Neural progenitor cell (in vitro differentiated cells): ENCODE measurements around the gene BLZF1. TPM values are rescaled to one million over a fixed set of nuclear protein-coding genes. Genes with fewer than 3 reads are reported as not detected.

ENCODE experiments used
- DNase-seq: peaks from one replicate; pipeline ENCODE4 v3.0.0-alpha.2; 2016; ENCODE audit warnings: low spot score
- H2AFZ ChIP-seq: fragments of 200-600 bp; sonication (generic); replicated peaks from 2 replicates; pipeline ENCODE4 v1.6.1; 2016; ENCODE audit warnings: antibody characterized with exemption
- H3F3A ChIP-seq: fragments of 200-600 bp; sonication (generic); 2 replicates; pipeline ENCODE4 v1.6.1; 2016; ENCODE audit warnings: antibody characterized with exemption, low read depth
- H3K27ac ChIP-seq: fragments of 200-600 bp; sonication (generic); 2 replicates; pipeline ENCODE4 v1.5.1; 2016; ENCODE audit warnings: mild to moderate bottlenecking
- H3K27me3 ChIP-seq: fragments of 200-600 bp; sonication (generic); 2 replicates; pipeline ENCODE4 v1.6.1; 2016; ENCODE audit warnings: mild to moderate bottlenecking, moderate library complexity
- H3K36me3 ChIP-seq: fragments of 200-600 bp; sonication (generic); 2 replicates; pipeline ENCODE4 v1.5.1; 2016
- H3K4me1 ChIP-seq: fragments of 200-600 bp; sonication (generic); 2 replicates; pipeline ENCODE4 v1.6.1; 2016; ENCODE audit warnings: mixed run types
- H3K4me2 ChIP-seq: fragments of 200-600 bp; sonication (generic); 2 replicates; pipeline ENCODE4 v1.6.1; 2016
- H3K4me3 ChIP-seq: fragments of 200-600 bp; sonication (generic); 2 replicates; pipeline ENCODE4 v1.5.1; 2016
- H3K79me2 ChIP-seq: fragments of 200-600 bp; sonication (generic); 2 replicates; pipeline ENCODE4 v1.6.1; 2016; ENCODE audit warnings: low read depth
- H3K9ac ChIP-seq: fragments of 200-600 bp; sonication (generic); 2 replicates; pipeline ENCODE4 v1.6.1; 2016
- H3K9me3 ChIP-seq: fragments of 200-600 bp; sonication (generic); 2 replicates; pipeline ENCODE4 v1.5.1; 2016; ENCODE audit warnings: low read depth
- H4K20me1 ChIP-seq: fragments of 200-600 bp; sonication (generic); 2 replicates; pipeline ENCODE4 v1.6.1; 2016; ENCODE audit warnings: low read depth
- H3K27ac Mint-ChIP-seq: 3 replicates; pipeline ENCODE4 v1.8.0; 2021; ENCODE audit warnings: mixed read lengths
- H3K27me3 Mint-ChIP-seq: 2 replicates; pipeline ENCODE4 v1.8.0; 2022; ENCODE audit warnings: low read depth, mild to moderate bottlenecking, inconsistent platforms, moderate library complexity, mixed read lengths; ENCODE audit not compliant: insufficient read depth
- H3K36me3 Mint-ChIP-seq: 3 replicates; pipeline ENCODE4 v1.8.0; 2021; ENCODE audit warnings: mixed read lengths
- H3K4me1 Mint-ChIP-seq: 3 replicates; pipeline ENCODE4 v1.8.0; 2021; ENCODE audit warnings: mixed read lengths
- H3K4me3 Mint-ChIP-seq: 3 replicates; pipeline ENCODE4 v1.8.0; 2021; ENCODE audit warnings: mild to moderate bottlenecking, moderate library complexity, mixed read lengths
- H3K9me3 Mint-ChIP-seq: 3 replicates; pipeline ENCODE4 v1.8.0; 2020; ENCODE audit warnings: mixed read lengths
- EZH2 ChIP-seq: fragments of 200-600 bp; sonication (generic); IDR thresholded peaks from 2 replicates; pipeline ENCODE4 v1.6.1; 2017; ENCODE audit warnings: antibody characterized with exemption, mild to moderate bottlenecking, moderate library complexity
- EZH2phosphoT487 ChIP-seq: fragments of 200-600 bp; sonication (generic); IDR thresholded peaks from 2 replicates; pipeline ENCODE4 v1.6.1; 2017; ENCODE audit warnings: antibody characterized with exemption
- total RNA-seq: library from RNA; depleted of rRNA; stranded (reverse); fragments of >200 nt; gene quantifications from 2 replicates; pipeline ENCODE4 v1.2.3, GENCODE V29; 2015; ENCODE audit warnings: low replicate concordance
- TF ChIP-seq, protein P1 (sequence below): fragments of 200-600 bp; sonication (generic); IDR thresholded peaks from 2 replicates; pipeline ENCODE4 v1.5.1; 2017; ENCODE audit warnings: antibody characterized with exemption, mild to moderate bottlenecking

The BLZF1 gene
- total RNA-seq, 1 donor from 2014 or later: 25.2 TPM

DNA sequence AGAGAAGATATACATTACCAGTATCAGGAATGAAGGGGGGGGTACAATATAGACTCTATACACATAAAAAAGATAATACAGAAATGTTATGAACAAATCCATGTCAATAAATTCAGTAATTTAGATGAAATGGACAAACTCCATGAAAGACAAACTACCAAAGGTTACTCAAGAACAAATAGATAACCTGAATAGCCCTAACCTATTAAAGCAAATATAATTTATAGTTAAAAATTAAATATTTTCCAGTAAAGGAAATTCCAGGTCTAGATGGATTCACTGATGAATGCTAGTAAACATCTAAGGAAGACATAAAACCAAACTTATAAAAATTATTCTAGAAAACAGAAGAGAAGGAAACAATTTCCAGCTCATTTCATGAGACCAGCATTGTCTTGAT is 13.2 kb downstream of the BLZF1 start:
- Histone ChIP-seq H3K4me2 (no peak overlapping the region), H3F3A (no peaks in the 10 kb centered on the region), H3K27ac (no peak overlapping the region), H3K79me2 (no peaks in the 10 kb centered on the region), H3K9me3 (no peaks in the 10 kb centered on the region), H3K27me3 (no peaks in the 10 kb centered on the region), H3K4me3 (no peak overlapping the region), H4K20me1 (no peaks in the 10 kb centered on the region), H2AFZ (no peak overlapping the region), H3K4me1 (no peaks in the 10 kb centered on the region), H3K36me3 (no peaks in the 10 kb centered on the region), H3K9ac (no peak overlapping the region)
- Mint-ChIP-seq H3K27ac (no peak overlapping the region), H3K36me3 (peaks cover 10% of the 10 kb centered on the region), H3K4me1 (no peaks in the 10 kb centered on the region), H3K9me3 (no peaks in the 10 kb centered on the region), H3K4me3 (no peak overlapping the region), H3K27me3 (no peaks in the 10 kb centered on the region)
- TF ChIP-seq EZH2: no peak
- TF ChIP-seq, protein P1, sequence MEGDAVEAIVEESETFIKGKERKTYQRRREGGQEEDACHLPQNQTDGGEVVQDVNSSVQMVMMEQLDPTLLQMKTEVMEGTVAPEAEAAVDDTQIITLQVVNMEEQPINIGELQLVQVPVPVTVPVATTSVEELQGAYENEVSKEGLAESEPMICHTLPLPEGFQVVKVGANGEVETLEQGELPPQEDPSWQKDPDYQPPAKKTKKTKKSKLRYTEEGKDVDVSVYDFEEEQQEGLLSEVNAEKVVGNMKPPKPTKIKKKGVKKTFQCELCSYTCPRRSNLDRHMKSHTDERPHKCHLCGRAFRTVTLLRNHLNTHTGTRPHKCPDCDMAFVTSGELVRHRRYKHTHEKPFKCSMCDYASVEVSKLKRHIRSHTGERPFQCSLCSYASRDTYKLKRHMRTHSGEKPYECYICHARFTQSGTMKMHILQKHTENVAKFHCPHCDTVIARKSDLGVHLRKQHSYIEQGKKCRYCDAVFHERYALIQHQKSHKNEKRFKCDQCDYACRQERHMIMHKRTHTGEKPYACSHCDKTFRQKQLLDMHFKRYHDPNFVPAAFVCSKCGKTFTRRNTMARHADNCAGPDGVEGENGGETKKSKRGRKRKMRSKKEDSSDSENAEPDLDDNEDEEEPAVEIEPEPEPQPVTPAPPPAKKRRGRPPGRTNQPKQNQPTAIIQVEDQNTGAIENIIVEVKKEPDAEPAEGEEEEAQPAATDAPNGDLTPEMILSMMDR: no peak
- no peak for DNase-seq

DNA sequence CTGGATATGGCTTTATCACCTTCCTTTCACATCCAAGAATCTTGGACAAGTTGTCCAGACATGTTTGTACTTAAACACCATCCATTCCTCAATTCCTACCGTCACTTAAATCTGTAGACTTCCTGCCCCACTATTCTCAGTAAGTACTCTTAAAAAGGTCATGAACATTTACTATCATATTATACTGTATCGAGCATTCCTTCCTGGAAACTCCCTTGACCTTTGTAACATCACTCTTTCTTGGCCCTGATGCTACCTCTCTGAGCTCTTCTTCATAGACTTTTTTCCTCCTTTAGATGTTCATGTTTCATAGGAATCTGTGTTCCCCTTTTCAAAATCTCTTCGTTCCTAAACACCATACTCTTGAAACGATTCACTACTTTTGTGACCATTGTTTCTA is 15.5 kb downstream of the BLZF1 start:
- TF ChIP-seq EZH2 (no peak), EZH2phosphoT487 (no peak)
- TF ChIP-seq, protein P1: no peak
- Mint-ChIP-seq H3K27ac (no peak overlapping the region), H3K36me3 (peaks cover 10% of the 10 kb centered on the region), H3K4me3 (no peak overlapping the region), H3K9me3 (no peaks in the 10 kb centered on the region), H3K4me1 (no peaks in the 10 kb centered on the region), H3K27me3 (no peaks in the 10 kb centered on the region)
- Histone ChIP-seq H2AFZ (no peak overlapping the region), H3K36me3 (peaks cover 4% of the 10 kb centered on the region), H3K27me3 (no peaks in the 10 kb centered on the region), H3K9ac (no peak overlapping the region), H4K20me1 (no peaks in the 10 kb centered on the region), H3K79me2 (no peaks in the 10 kb centered on the region), H3K4me3 (no peak overlapping the region), H3K27ac (no peak overlapping the region), H3K4me2 (no peak overlapping the region), H3K9me3 (no peaks in the 10 kb centered on the region), H3K4me1 (no peaks in the 10 kb centered on the region), H3F3A (no peaks in the 10 kb centered on the region)
- DNase-seq: no peak

DNA sequence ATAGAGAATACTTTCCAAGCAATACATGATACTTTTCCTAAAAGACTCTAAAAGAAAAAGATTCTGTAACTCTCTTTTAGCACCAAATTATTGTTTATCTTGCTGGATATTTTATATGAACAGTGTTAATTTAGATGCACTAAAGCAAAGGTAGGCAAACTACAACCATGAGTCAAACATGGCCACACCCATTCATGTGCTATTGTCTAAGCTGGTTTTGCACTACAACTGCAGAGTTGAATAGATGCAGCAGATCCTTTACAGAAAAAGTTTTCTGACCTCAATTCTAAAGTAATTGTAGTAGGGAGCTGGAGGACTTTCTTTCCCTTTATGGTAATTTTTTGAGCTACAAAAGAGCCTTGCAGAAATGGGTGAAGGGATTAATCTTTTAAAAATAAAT is 19.4 kb downstream of the BLZF1 start:
- Mint-ChIP-seq H3K4me3 (no peak overlapping the region), H3K36me3 (peaks cover 15% of the 10 kb centered on the region), H3K9me3 (no peaks in the 10 kb centered on the region), H3K4me1 (no peaks in the 10 kb centered on the region), H3K27ac (no peak overlapping the region), H3K27me3 (no peaks in the 10 kb centered on the region)
- Histone ChIP-seq H3K4me1 (no peaks in the 10 kb centered on the region), H3K79me2 (no peaks in the 10 kb centered on the region), H2AFZ (no peak overlapping the region), H3K27me3 (no peaks in the 10 kb centered on the region), H3K4me2 (no peak overlapping the region), H3K36me3 (peaks cover 4% of the 10 kb centered on the region), H3K9me3 (no peaks in the 10 kb centered on the region), H4K20me1 (no peaks in the 10 kb centered on the region), H3F3A (no peaks in the 10 kb centered on the region), H3K9ac (no peak overlapping the region), H3K4me3 (no peak overlapping the region), H3K27ac (no peak overlapping the region)
- TF ChIP-seq EZH2 (no peak), EZH2phosphoT487 (no peak)
- TF ChIP-seq, protein P1: no peak
- no peak for DNase-seq

DNA sequence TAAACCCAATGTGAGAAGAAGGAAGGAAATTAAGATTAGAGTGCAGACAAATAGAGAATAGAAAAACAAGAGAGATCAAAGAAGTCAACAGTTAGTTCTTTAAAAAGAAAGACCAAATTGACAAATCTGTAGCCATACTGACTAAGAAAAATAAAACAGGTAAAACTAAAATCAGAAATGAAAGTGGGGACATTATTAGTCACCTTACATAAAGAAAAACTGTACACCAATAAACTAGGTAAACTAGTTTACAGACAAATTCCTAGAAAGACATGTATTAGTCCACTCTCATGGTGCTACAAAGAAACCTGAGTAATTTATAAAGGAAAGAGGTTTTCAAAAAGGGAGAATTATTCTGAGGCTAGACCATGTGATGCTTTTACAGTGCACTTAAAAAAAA is 22.3 kb downstream of the BLZF1 start:
- no peaks in the 10 kb centered on the region for H3K9me3 Mint-ChIP-seq
- H3K27me3 ChIP-seq: no peaks in the 10 kb centered on the region
- peaks cover 9% of the 10 kb centered on the region for H3K36me3 ChIP-seq
- H3K4me3 ChIP-seq: no peak overlapping the region
- no peaks in the 10 kb centered on the region for H3K27me3 Mint-ChIP-seq
- peaks cover 24% of the 10 kb centered on the region for H3K36me3 Mint-ChIP-seq
- no peak overlapping the region for H3K4me3 Mint-ChIP-seq
- no peaks in the 10 kb centered on the region for H3K9me3 ChIP-seq
- no peaks in the 10 kb centered on the region for H3F3A ChIP-seq
- H3K4me2 ChIP-seq: no peak overlapping the region
- H3K27ac ChIP-seq: no peak overlapping the region
- H3K27ac Mint-ChIP-seq: no peak overlapping the region
- no peak overlapping the region for H2AFZ ChIP-seq
- H3K4me1 ChIP-seq: no peaks in the 10 kb centered on the region
- H3K4me1 Mint-ChIP-seq: no peaks in the 10 kb centered on the region
- H4K20me1 ChIP-seq: no peaks in the 10 kb centered on the region
- H3K79me2 ChIP-seq: no peaks in the 10 kb centered on the region
- no peak for DNase-seq
- no peak for TF ChIP-seq EZH2phosphoT487
- TF ChIP-seq, protein P1: no peak
- TF ChIP-seq EZH2: no peak
- H3K9ac ChIP-seq: no peak overlapping the region
